GM12878 (cell line): ENCODE results near the gene GCNT2. TPM values are rescaled to one million over a fixed set of nuclear protein-coding genes. Genes with fewer than 3 reads are reported as not detected.
A peak's percentile ranks its signal among the peaks of the same experiment; 100 is the strongest.

Experiments used
- ATF2 ChIP-seq: IDR thresholded peaks from 2 replicates; pipeline ENCODE4 v1.6.1; 2012; ENCODE audit warnings: low read length, inconsistent platforms
- CTCF ChIP-seq, 3 experiments: IDR thresholded peaks in 2 of 3; conservative IDR thresholded peaks in 1 of 3; 2 replicates each; pipeline ENCODE4 v1.5.1; 2011; ENCODE audit warnings: low read depth in 3 of 3, low read length in 3 of 3, mild to moderate bottlenecking in 3 of 3, control low read depth in 2 of 3, moderate library complexity in 2 of 3, inconsistent platforms in 1 of 3, mixed read lengths in 1 of 3; ENCODE audit not compliant: control insufficient read depth in 2 of 3, insufficient read depth in 1 of 3; ENCODE audit errors: extremely low read depth in 1 of 3
- IKZF1 ChIP-seq: fragments of 450-650 bp; conservative IDR thresholded peaks from 2 replicates; pipeline ENCODE4 v1.6.1; 2017; ENCODE audit warnings: antibody characterized with exemption, mild to moderate bottlenecking
- MEF2B ChIP-seq: fragments of 450-650 bp; IDR thresholded peaks from 2 replicates; pipeline ENCODE4 v1.6.1; 2018; ENCODE audit warnings: mild to moderate bottlenecking, moderate library complexity; ENCODE audit not compliant: partially characterized antibody, poor library complexity, severe bottlenecking
- NKRF ChIP-seq: fragments of 450-650 bp; conservative IDR thresholded peaks from 2 replicates; pipeline ENCODE4 v1.6.1; 2017; ENCODE audit warnings: mild to moderate bottlenecking, moderate library complexity
- NR2C2 ChIP-seq: IDR thresholded peaks from 2 replicates; pipeline ENCODE4 v1.6.1; 2011; ENCODE audit warnings: borderline replicate concordance, low read depth; ENCODE audit not compliant: control insufficient read depth, insufficient read length
- POLR2AphosphoS5 ChIP-seq: IDR thresholded peaks from 2 replicates; pipeline ENCODE4 v1.6.1; 2011; ENCODE audit warnings: mild to moderate bottlenecking, low read length, inconsistent platforms
- SMAD1 ChIP-seq: fragments of 450-650 bp; IDR thresholded peaks from 2 replicates; pipeline ENCODE4 v1.6.1; 2018; ENCODE audit warnings: mild to moderate bottlenecking, low read depth; ENCODE audit not compliant: partially characterized antibody
- YBX1 ChIP-seq: fragments of 450-650 bp; IDR thresholded peaks from 2 replicates; pipeline ENCODE4 v1.6.1; 2016; ENCODE audit warnings: antibody characterized with exemption
- ZNF207 ChIP-seq: fragments of 450-650 bp; IDR thresholded peaks from 2 replicates; pipeline ENCODE4 v1.6.1; 2014; ENCODE audit warnings: antibody characterized with exemption, mild to moderate bottlenecking, borderline replicate concordance
- ZNF217 ChIP-seq: fragments of 450-650 bp; IDR thresholded peaks from 2 replicates; pipeline ENCODE4 v1.6.1; 2017; ENCODE audit warnings: antibody characterized with exemption, mild to moderate bottlenecking
- ZNF592 ChIP-seq: fragments of 450-650 bp; IDR thresholded peaks from 2 replicates; pipeline ENCODE4 v1.6.1; 2017; ENCODE audit warnings: mild to moderate bottlenecking, moderate library complexity
- polyA plus RNA-seq, 11 experiments: library from polyadenylated mRNA; depleted of rRNA in 4 of 11; unstranded in 6 of 11; stranded (reverse) in 5 of 11; fragments of >200 nt; fragmentation: Nextera tagmentation in 4 of 11; fragmentation: Illumina TruSeq in 1 of 11; extraction: Ambion mirVana in 4 of 11; extraction: Trizol in 1 of 11; gene quantifications; 1 replicate in 1 of 11; 2 replicates in 10 of 11; pipeline versions ENCODE4 v1.2.1 to v1.2.3, GENCODE V29; 2011 to 2016; ENCODE audit warnings: inconsistent platforms in 2 of 11, missing spikeins in 2 of 11, low read depth in 1 of 11
- total RNA-seq, 4 experiments: library from RNA; depleted of rRNA in 3 of 4; stranded (reverse); fragments of >200 nt in 3 of 4; fragmentation: Illumina TruSeq in 1 of 4; extraction: Trizol in 1 of 4; gene quantifications; 2 replicates each; pipeline versions ENCODE4 v1.2.1 to v1.2.3, GENCODE V29; 2013 to 2021

Gene GCNT2
- total and polyA plus RNA-seq, 10 of the 15 experiments (the other 5 are each of a cell fraction or from before 2014, with no cell fraction given) = 5.0 to 21.6 (median 11.9) TPM

GRCh38 chr6:10529231-10529801 lies 8.2 kb downstream of the GCNT2 start (continued):
- no peak for TF ChIP-seq NKRF
- TF ChIP-seq POLR2AphosphoS5 = 0 out of 2 replicates have a peak, but pooled peaks have one; percentile 27
- TF ChIP-seq IKZF1 = peak; percentile 26; the same call in 1 of the 2 replicates
- no peak for TF ChIP-seq YBX1
- no peak for TF ChIP-seq NR2C2
- no peak for TF ChIP-seq SMAD1
- no peak for TF ChIP-seq ZNF207
- no peak for TF ChIP-seq ZNF592
- TF ChIP-seq ATF2 = no peak
- TF ChIP-seq CTCF (IDR thresholded peaks at IDR 0.05 in 2 of 3, conservative IDR thresholded peaks at IDR 0.05 in 1 of 3; ENCODE audit: control insufficient read depth in 2 of 3, extremely low read depth in 1 of 3, insufficient read depth in 1 of 3, low read depth in 3 of 3, low read length in 3 of 3) = no peak
- TF ChIP-seq MEF2B = no peak
- TF ChIP-seq ZNF217 = no peak
